GM19025 (cell line): ENCODE measurements around the gene CLEC2B.
A peak's percentile ranks its signal among the peaks of the same experiment; 100 is the strongest.

ENCODE experiments used
- ATAC-seq: cut with Tn5 transposase; IDR thresholded peaks from one replicate; pipeline ENCODE4 v1.9.1; 2021; ENCODE audit warnings: mild to moderate bottlenecking, low read depth, moderate library complexity; ENCODE audit not compliant: unreplicated experiment

The CLEC2B gene

GRCh38 chr12:9870286-9870866, 1.2 kb upstream of the CLEC2B start:
- no peak for ATAC-seq

DNA sequence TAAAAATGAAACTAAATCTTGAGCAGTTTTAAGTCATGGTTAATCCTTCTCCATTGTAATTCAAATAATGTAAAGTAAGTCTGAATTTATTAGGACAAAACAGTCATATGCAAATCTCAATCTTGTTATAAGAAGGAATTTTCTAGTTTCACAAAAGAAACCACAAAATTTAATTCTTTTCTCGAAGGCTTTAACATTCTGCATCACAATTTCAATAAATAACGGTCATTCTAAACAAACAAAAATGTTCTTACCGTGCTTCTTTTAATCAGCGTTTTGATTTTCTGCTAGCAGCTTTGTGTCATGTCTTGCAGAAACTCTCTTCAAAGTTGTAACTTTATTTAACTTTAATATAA, 225 bp downstream of the CLEC2B start:
- ATAC-seq, result no peak

DNA sequence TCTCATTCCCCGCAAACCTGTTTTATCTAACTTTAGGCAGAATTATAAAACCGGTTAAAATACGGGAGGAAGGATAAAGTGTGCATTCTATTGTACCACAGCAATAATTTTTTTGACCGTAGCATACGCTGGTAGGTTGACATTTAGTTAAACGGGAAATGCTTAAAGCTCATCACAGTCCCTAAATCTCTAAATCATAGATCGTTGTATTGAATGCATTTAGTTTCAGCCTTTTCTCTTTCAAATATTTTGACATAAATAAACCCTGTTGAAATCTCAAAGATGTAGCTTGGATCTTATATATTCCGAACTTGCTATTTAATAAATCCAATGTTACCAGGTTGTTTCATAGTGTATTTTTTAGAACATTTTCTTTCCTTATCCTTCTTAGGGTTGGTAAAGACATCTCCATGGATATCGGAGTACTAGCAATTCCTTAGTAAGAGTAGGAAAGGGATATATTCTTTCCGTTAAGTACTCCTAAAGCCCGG, 798 bp downstream of the CLEC2B start:
- ATAC-seq, result no peak

GRCh38 chr12:9867531-9867930, 1.6 kb downstream of the CLEC2B start:
- no peak for ATAC-seq

DNA sequence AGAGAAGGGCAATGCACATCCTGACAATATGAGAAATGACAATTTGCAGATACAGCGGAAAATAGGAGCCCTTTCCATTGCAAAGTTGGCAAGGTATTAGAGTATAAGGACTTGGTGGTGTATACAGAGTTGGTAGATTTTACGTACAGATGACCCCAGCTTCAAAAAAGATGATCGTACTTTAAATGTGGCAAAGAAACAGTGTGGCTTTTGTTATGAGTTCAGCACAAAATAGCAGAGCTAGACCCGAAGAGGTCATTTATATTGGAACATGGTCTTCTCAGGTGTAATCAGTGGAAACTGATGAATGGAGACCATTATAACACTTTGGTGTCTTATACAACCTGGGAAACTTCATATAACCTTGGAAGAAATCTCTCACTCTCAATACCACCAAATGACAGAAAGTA, 2.3 kb downstream of the CLEC2B start:
- no peak for ATAC-seq

- ATAC-seq, result no peak
These were observed 4.1 kb downstream of the CLEC2B start for GRCh38 chr12:9864913-9865675.

DNA sequence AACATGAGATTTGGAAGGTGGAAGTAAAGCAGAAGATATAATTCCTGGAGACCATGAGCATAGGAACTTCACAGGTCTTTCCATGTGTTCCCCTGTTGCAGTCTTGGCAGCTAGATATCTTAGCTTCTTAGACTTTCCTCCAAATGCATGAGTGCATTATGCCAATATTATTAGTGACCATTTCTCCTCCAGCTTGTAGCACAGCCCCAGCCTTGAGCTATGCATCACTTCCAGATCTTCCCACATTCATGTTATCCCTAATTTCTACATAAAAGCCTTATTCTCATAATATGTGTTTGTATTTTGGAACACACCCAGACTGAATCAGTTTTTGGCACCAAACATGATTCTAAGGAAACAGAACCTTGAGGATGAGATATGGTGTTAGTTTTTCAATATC, 11.0 kb downstream of the CLEC2B start:
- ATAC-seq, result no peak

- ATAC-seq, result no peak
These were observed 12.3 kb downstream of the CLEC2B start for GRCh38 chr12:9856894-9857293.

GRCh38 chr12:9856151-9856550, 13.0 kb downstream of the CLEC2B start:
- no peak for ATAC-seq

- ATAC-seq, result no peak
These were observed 17.2 kb downstream of the CLEC2B start for GRCh38 chr12:9851927-9852326.

DNA sequence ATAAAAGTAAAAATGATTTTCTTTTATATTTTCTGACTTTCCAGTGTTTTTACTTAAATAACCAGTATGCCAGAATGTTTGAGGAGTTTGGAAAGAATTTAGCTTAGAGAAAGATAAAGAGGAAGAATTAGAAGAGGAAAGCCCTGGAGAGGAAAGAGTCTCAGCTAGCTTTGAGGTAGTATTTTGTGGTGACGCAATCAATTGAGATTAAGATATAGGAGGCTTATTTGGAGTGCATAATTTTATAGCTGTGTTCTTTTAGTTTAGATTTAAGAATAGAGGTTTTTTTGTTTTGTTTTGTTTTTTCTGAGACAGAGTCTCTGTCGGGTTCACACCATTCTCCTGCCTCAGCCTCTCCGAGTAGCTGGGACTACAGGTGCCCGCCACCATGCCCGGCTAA, 18.1 kb downstream of the CLEC2B start:
- ATAC-seq, result no peak

- ATAC-seq, result no peak
These were observed 20.3 kb downstream of the CLEC2B start for GRCh38 chr12:9848899-9849298.

DNA sequence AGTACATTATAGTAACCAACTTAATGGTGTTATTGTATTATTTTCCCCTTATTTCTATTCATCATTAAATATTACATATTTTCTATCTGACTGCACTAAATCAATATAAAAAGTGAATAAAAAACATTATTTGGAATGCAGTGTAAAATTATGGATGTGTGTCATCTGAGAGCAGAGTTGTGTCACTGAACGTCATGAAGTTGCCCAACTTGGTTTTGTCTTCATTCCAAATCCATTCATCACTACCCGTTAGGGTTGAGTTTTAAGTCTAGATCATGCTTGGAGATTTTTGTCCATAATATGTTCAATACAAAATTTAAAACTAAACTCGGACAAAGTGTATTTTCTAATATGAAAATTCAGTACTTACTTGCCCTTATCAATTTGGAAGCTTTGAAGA, 25.7 kb downstream of the CLEC2B start:
- ATAC-seq, result no peak

GRCh38 chr12:9831720-9832119, 37.4 kb downstream of the CLEC2B start:
- no peak for ATAC-seq

DNA sequence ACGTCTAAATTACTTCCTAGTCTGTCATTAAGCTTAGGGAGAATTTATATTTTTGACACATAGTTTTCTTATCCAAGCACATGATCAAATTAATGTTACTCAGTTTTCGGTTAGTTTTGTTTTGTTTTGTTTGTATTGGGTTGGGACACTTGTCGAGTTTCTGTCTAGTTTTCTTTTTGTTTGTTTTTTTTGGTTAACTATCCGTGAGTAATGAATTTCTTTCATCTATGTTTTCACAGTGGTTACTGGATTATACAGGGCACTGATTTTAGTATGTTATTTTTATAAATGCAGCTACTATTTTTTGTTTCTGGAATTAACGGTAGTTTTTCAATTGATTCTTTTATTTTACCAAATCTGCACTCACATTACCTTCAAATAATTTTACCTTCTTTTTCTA, 39.2 kb downstream of the CLEC2B start:
- ATAC-seq, result no peak

- no peak for ATAC-seq
These were observed 39.7 kb downstream of the CLEC2B start for GRCh38 chr12:9829483-9829882.

DNA sequence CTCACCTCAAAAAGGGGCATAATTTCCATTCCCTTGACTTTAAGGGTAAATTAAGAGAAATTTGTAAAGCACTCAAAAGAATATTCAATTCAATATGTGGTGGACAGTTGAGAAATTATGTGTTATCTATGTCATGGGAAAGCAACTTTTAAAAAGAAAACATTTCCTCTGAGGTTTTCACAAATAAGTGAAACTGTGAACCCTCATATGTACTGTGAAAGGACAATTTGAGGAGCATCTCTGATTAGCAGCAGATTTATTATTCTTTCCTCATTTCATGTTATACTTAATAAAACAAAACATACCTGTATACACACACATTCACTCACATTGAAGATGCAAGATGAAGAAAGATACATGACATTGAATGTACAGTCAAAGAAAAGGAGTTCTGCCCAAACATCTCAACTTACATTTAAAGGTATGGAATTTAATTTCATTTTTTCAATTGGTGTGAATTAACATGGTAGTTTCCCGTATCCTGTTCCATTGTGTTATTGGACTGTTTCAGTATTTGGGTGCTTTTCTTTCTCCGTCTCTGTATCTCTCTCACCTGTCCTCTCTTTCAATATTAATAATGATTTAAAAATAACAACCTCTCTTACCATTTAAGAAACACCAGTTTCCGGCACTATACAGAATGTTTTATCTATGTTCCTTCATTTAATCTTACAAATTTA, 41.8 kb downstream of the CLEC2B start, which contains the start of gene KLRF1:
TSS of gene KLRF1 (plus strand) at position 273 of the 680 bp plus-strand sequence. CDS start at position 337, 64 bp downstream.
- no peak for ATAC-seq

DNA sequence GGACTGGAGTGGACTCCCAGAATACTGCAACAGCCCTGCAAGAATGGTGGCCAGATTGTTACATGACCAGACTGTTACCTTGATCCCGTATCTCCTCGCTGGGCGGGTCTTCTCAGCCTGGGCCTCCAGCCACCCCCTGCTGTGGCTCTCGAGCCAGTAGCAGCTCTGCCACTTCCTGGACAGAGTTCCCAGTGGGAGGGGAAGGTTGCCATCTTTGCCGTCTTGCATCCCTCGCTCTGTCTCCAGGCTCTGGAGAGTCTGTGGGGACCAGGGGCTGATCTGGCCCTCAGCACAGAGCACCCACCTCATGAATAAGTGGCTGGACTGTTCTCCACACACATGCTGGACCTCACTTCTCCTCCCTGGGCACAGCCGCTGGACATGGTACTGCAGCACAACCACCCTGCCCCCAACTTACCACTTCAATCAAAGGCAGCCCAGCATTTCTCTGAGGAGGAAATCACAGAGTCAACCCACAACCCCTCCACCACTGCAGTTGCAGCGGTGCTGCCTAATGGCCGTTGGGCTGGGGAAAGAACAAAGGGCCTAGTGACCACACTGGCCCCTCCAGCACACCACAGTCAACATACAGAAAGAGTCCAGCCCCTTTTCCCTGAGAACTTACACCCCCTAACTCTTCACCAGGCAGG, 48.7 kb downstream of the CLEC2B start:
- no peak for ATAC-seq

- ATAC-seq, result peak; percentile 90
These were observed 55.0 kb downstream of the CLEC2B start for GRCh38 chr12:9813821-9814798.

DNA sequence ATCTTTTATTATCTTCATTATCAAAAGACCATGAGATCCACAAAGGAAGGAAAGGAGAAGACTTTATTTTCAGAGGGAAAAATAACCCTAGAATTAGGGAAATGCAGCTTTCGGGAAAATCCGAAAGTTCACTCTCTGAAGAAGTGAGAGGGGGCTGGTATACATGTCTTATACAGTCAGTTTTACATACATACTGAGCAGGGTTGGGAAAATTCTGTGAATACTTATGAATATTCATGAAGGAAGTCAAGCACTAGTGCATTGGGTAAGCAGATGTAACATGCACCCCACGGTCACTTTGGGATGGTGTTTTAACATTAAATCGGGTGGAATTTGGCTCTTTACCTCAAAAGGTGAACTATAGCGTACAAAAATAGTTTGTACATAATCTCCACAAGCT, 57.5 kb downstream of the CLEC2B start:
- ATAC-seq, result no peak
